ENCODE results near the gene C3orf52.

DNA sequence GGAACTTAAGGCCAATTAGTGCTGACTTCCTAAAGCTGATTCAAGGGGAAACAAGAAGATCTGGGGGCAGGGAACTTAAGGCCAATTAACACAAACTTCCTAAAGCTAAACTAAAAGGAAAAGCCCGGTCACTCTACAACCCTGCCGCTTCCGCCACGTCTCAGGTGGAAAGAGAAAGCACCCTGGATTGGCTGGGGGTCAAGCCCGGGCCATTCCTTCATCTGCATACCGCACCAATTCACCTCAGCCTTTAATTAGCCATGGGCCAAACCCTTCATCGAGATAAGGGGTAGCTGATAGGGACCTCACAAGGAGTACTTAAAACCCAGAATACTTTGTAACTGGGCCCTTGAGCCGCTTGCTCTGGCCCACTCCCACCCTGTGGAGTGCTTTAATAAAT, 37.3 kb upstream of the C3orf52 start:
- TF ChIP-seq CTCF (conservative IDR thresholded peaks at IDR 0.05; ENCODE audit: low read depth in 2 of 2) (no peak), POLR2AphosphoS5 (IDR thresholded peaks at IDR 0.05; ENCODE audit: low read depth) (no peak)

Measured in GM23338 (cell line).